Stomach (tissue), 9 donors: ENCODE measurements around the gene SPATA6L. TPM values are rescaled to one million over a fixed set of nuclear protein-coding genes. Genes with fewer than 3 reads are reported as not detected.

ENCODE experiments used
- DNase-seq, 2 donors: peaks; one replicate each; pipeline versions ENCODE4 v3.0.0 to v3.0.0-alpha.2; 2013 to 2019
- H3K27ac ChIP-seq, 5 donors: fragments of 200-600 bp in 4 of 5; sonication (generic) in 4 of 5; one replicate each; pipeline ENCODE4 v1.5.1; 2013 to 2019; ENCODE audit warnings: mild to moderate bottlenecking in 1 of 5, moderate library complexity in 1 of 5
- H3K27me3 ChIP-seq, 3 donors: fragments of 200-600 bp; sonication (generic); one replicate each; pipeline ENCODE4 v1.5.1; 2017 to 2019; ENCODE audit warnings: mixed run types in 1 of 3
- H3K36me3 ChIP-seq, 4 donors: fragments of 200-600 bp; sonication (generic); 1 replicate in 3 of 4; 2 replicates in 1 of 4; pipeline ENCODE4 v1.5.1; 2016 to 2019
- H3K4me1 ChIP-seq, 4 donors: fragments of 200-600 bp; sonication (generic); one replicate each; pipeline ENCODE4 v1.5.1; 2016 to 2019
- H3K4me3 ChIP-seq, 4 donors: fragments of 200-600 bp; sonication (generic) in 3 of 4; one replicate each; pipeline ENCODE4 v1.5.1; 2016 to 2019; ENCODE audit warnings: mild to moderate bottlenecking in 1 of 4
- H3K9me3 ChIP-seq, 4 donors: fragments of 200-600 bp; sonication (generic); one replicate each; pipeline ENCODE4 v1.5.1; 2016 to 2019
- CTCF ChIP-seq, 7 experiments: fragments of 450-650 bp in 4 of 7; fragments of 200-600 bp in 3 of 7; sonication (generic) in 3 of 7; IDR thresholded peaks; one replicate each; pipeline ENCODE4 v1.5.1; 2016 to 2019; ENCODE audit warnings: antibody characterized with exemption in 7 of 7, control low read depth in 2 of 7, mild to moderate bottlenecking in 1 of 7
- EP300 ChIP-seq: sonication (generic); formaldehyde crosslinking; IDR thresholded peaks from one replicate; pipeline ENCODE4 v1.6.1; 2017; ENCODE audit warnings: antibody characterized with exemption
- POLR2A ChIP-seq, 4 donors: fragments of 450-650 bp; IDR thresholded peaks; one replicate each; pipeline ENCODE4 v1.6.1; 2016; ENCODE audit warnings: antibody characterized with exemption in 4 of 4, control low read depth in 2 of 4, mild to moderate bottlenecking in 1 of 4, moderate library complexity in 1 of 4
- POLR2AphosphoS5 ChIP-seq, 3 donors: sonication (generic); formaldehyde crosslinking; IDR thresholded peaks; one replicate each; pipeline ENCODE4 v1.6.1; 2016; ENCODE audit warnings: antibody characterized with exemption in 3 of 3
- whole genome bisulfite sequencing, 5 donors: extraction: QIAGEN DNeasy Blood & Tissue Kit in 3 of 5; methylation state at CpG; one replicate each; pipeline versions ENCODE4 v1.1.5 to v1.1.7; 2013 to 2018; 5-methylcytosine and 5-hydroxymethylcytosine counted together
- intact Hi-C: fragments of 100-400 bp; cut with DNase I; formaldehyde crosslinking; loops from one replicate; pipeline ENCODE4 v1.15.1; 2023; ENCODE audit warnings: low total_unique reads
- polyA plus RNA-seq, 3 donors: library from polyadenylated mRNA; stranded (reverse); fragments of 200-250 nt; gene quantifications; one replicate each; pipeline ENCODE4 v1.2.3, GENCODE V29; 2013
- total RNA-seq, 5 donors: library from RNA; depleted of rRNA; stranded (reverse); fragments of >200 nt; gene quantifications; one replicate each; pipeline versions ENCODE4 v1.1.0 to v1.2.3, GENCODE V29; 2014 to 2016
- donor health status: healthy with polysubstance abuse.
- donor health status: Bipolar disorder and iron deficiency.
- donor health status: healthy.

SPATA6L gene
- total and polyA plus RNA-seq, 8 donors, result 2.3 to 32.7 (median 5.4) TPM

- intact Hi-C loops, result no loop called here
- WGBS, 5 donors, result 80 to 85% (median 80%) methylated on average over 11 of the region's 11 CpGs
- no peaks in the 10 kb centered on the region for H3K9me3 ChIP-seq
- H3K36me3 ChIP-seq, result no peaks in the 10 kb centered on the region
- no peaks in the 10 kb centered on the region for H3K27me3 ChIP-seq
- H3K27ac ChIP-seq, result peak overlapping the region in 4 of 5 donors; percentile 8 to 51 (median 31)
- H3K4me3 ChIP-seq, result no peak overlapping the region
- peaks cover 10 to 39% (median 30%) of the 10 kb centered on the region in 4 donors for H3K4me1 ChIP-seq
- DNase-seq, result peak in 1 of 2 donors; percentile 29
- TF ChIP-seq POLR2A (IDR thresholded peaks at IDR 0.05) (no peak), POLR2AphosphoS5 (IDR thresholded peaks at IDR 0.05) (no peak), CTCF (IDR thresholded peaks at IDR 0.05) (no peak), EP300 (no peak)
Measured at GRCh38 chr9:4548811-4549725, 117.2 kb downstream of the SPATA6L start.

Other genes with a start within 250 kb of the SPATA6L start
- gene SLC1A1, start 176.0 kb downstream of the SPATA6L start, total RNA-seq, result 10 to 100 TPM in 1 of 5 donors, 1 to 10 TPM in 2, under 1 TPM in 1, not detected in 1; 0.58 to 13.3 (median 6.1) TPM
- gene SLC1A1, start 176.0 kb downstream of the SPATA6L start, polyA plus RNA-seq, result 1 to 10 TPM; 1.4 to 2.7 (median 2.1) TPM
- gene PLPP6, start 4.2 kb downstream of the SPATA6L start, total RNA-seq, result 10 to 100 TPM in 1 of 5 donors, 1 to 10 TPM in 3, not detected in 1; 6.7 to 11.0 (median 8.1) TPM
- gene PLPP6, start 4.2 kb downstream of the SPATA6L start, polyA plus RNA-seq, result 1 to 10 TPM; 3.5 to 6.6 (median 5.2) TPM
- gene CDC37L1, start 13.1 kb upstream of the SPATA6L start, total RNA-seq, result 10 to 100 TPM in 4 of 5 donors, 1 to 10 TPM in 1; 3.5 to 56.7 (median 23.7) TPM
- 10 to 100 TPM in 2 of 3 donors, 1 to 10 TPM in 1; 8.1 to 20.3 (median 11.8) TPM for gene CDC37L1, start 13.1 kb upstream of the SPATA6L start, polyA plus RNA-seq
- gene AK3, start 74.7 kb upstream of the SPATA6L start, total RNA-seq, result 100 to 1,000 TPM in 1 of 5 donors, 10 to 100 TPM in 4; 26.1 to 108 (median 73.5) TPM
- gene AK3, start 74.7 kb upstream of the SPATA6L start, polyA plus RNA-seq, result 10 to 100 TPM; 33.9 to 64.0 (median 49.9) TPM
- 10 to 100 TPM; 11.7 to 38.7 (median 14.7) TPM for gene RCL1, start 126.5 kb upstream of the SPATA6L start, total RNA-seq
- 10 to 100 TPM; 12.2 to 22.6 (median 13.1) TPM for gene RCL1, start 126.5 kb upstream of the SPATA6L start, polyA plus RNA-seq